Adrenal gland (tissue), 12 donors: Measurements from ENCODE around the gene LRRC8D. TPM values are rescaled to one million over a fixed set of nuclear protein-coding genes. Genes with fewer than 3 reads are reported as not detected.

ENCODE experiments used
- DNase-seq, 7 donors: peaks; one replicate each; pipeline ENCODE4 v3.0.0-alpha.2; 2019 to 2020
- H3K27ac ChIP-seq, 5 donors: fragments of 200-600 bp; sonication (generic) in 4 of 5; 1 replicate in 3 of 5; 2 replicates in 2 of 5; pipeline versions ENCODE4 v1.5.1 to v1.8.0; 2016 to 2020; ENCODE audit warnings: mild to moderate bottlenecking in 1 of 5
- H3K27me3 ChIP-seq: fragments of 200-600 bp; 2 replicates; pipeline ENCODE4 v1.8.0; 2021
- H3K36me3 ChIP-seq, 2 donors: fragments of 200-600 bp; replicated peaks in 1 of 2; 1 replicate in 1 of 2; 2 replicates in 1 of 2; pipeline versions ENCODE4 v1.5.1 to v1.8.0; 2018 to 2022
- H3K4me1 ChIP-seq, 2 donors: fragments of 200-600 bp; replicated peaks in 1 of 2; 1 replicate in 1 of 2; 2 replicates in 1 of 2; pipeline versions ENCODE4 v1.5.1 to v1.8.0; 2018 to 2021
- H3K4me3 ChIP-seq, 4 donors: fragments of 200-600 bp; sonication (generic) in 3 of 4; one replicate each; pipeline ENCODE4 v1.5.1; 2016 to 2018
- H3K9me3 ChIP-seq, 3 donors: fragments of 200-600 bp; sonication (generic) in 1 of 3; replicated peaks in 1 of 3; 1 replicate in 2 of 3; 2 replicates in 1 of 3; pipeline versions ENCODE4 v1.5.1 to v1.8.0; 2016 to 2021
- CTCF ChIP-seq, 6 experiments: fragments of 450-650 bp in 4 of 6; fragments of 200-600 bp in 2 of 6; sonication (generic) in 1 of 6; IDR thresholded peaks; 1 replicate in 5 of 6; 2 replicates in 1 of 6; pipeline versions ENCODE4 v1.5.1 to v1.8.0; 2016 to 2021; ENCODE audit warnings: antibody characterized with exemption in 6 of 6, mild to moderate bottlenecking in 2 of 6, moderate library complexity in 1 of 6
- POLR2A ChIP-seq, 2 donors: fragments of 450-650 bp; IDR thresholded peaks; one replicate each; pipeline ENCODE4 v1.6.1; 2017; ENCODE audit warnings: antibody characterized with exemption in 2 of 2, mild to moderate bottlenecking in 2 of 2, moderate library complexity in 1 of 2
- WGBS, 4 donors: extraction: QIAGEN DNeasy Blood & Tissue Kit in 2 of 4; methylation state at CpG; one replicate each; pipeline versions ENCODE4 v1.1.5 to v1.1.7; 2013 to 2017; 5-methylcytosine and 5-hydroxymethylcytosine counted together
- intact Hi-C, 2 donors: fragments of 100-400 bp; cut with DNase I; formaldehyde crosslinking; loops; one replicate each; pipeline versions ENCODE4 v1.14.1 to v1.15.0; 2022 to 2023
- polyA plus RNA-seq, 3 donors: library from polyadenylated mRNA; stranded (reverse); fragments of 200-250 nt in 2 of 3; fragments of 350-450 nt in 1 of 3; fragmentation: Illumina TruSeq in 1 of 3; extraction: RNeasy Lipid Tissue Mini Kit (QIAGEN cat#74804) in 1 of 3; gene quantifications; one replicate each; pipeline ENCODE4 v1.2.3, GENCODE V29; 2013 to 2014
- total RNA-seq, 9 donors: library from RNA; depleted of rRNA in 4 of 9; stranded (reverse); fragments of >200 nt in 4 of 9; fragments of 120-200 nt in 1 of 9; fragmentation: NEBNext Ultra II Directional in 1 of 9; extraction: Animal tissue kit (Norgen Biotek cat#: 25700) in 1 of 9; gene quantifications; one replicate each; pipeline versions ENCODE4 v1.1.0 to v1.2.4, GENCODE V29; 2013 to 2023
- donor health status: healthy with polysubstance abuse.
- donor health status: Bipolar disorder and iron deficiency.
- donor health status: DM: yes; HTN: yes; CAD: no.
- donor health status: DM: no; HTN: no; CAD: no.
- donor health status: DM: no; HTN: no; CAD: no.
- donor health status: DM: yes; HTN: yes; CAD: no.

LRRC8D gene
- total and polyA plus RNA-seq, 12 donors: 13.9 to 79.8 (median 57.2) TPM

GRCh38 chr1:89957107-89957506, 136.3 kb downstream of the LRRC8D start:
- H3K4me1 ChIP-seq: no peaks in the 10 kb centered on the region
- WGBS, 4 donors: 40 to 71% (median 58%) methylated on average over 1 of the region's 1 CpG
- no peak for DNase-seq
- no peaks in the 10 kb centered on the region for H3K9me3 ChIP-seq
- intact Hi-C loops: no loop called here
- no peak overlapping the region for H3K4me3 ChIP-seq
- no peaks in the 10 kb centered on the region for H3K36me3 ChIP-seq
- TF ChIP-seq POLR2A (IDR thresholded peaks at IDR 0.05) (no peak), CTCF (IDR thresholded peaks at IDR 0.05) (no peak)
- H3K27me3 ChIP-seq: no peaks in the 10 kb centered on the region
- H3K27ac ChIP-seq: no peak overlapping the region

- intact Hi-C loops: no loop called here
- Histone ChIP-seq H3K4me1 (no peaks in the 10 kb centered on the region), H3K4me3 (no peak overlapping the region), H3K36me3 (no peaks in the 10 kb centered on the region), H3K27me3 (no peaks in the 10 kb centered on the region), H3K9me3 (no peaks in the 10 kb centered on the region), H3K27ac (no peak overlapping the region)
- TF ChIP-seq POLR2A (IDR thresholded peaks at IDR 0.05) (no peak), CTCF (IDR thresholded peaks at IDR 0.05) (no peak)
- no peak for DNase-seq
- WGBS, 4 donors: 89 to 94% (median 90%) methylated on average over 7 of the region's 7 CpGs
Measured at GRCh38 chr1:89958851-89959654, 138.2 kb downstream of the LRRC8D start.

GRCh38 chr1:89959719-89960118, 138.9 kb downstream of the LRRC8D start:
- intact Hi-C loops: no loop called here
- WGBS, 4 donors: 90 to 99% (median 96%) methylated on average over 2 of the region's 2 CpGs
- Histone ChIP-seq H3K27ac (no peak overlapping the region), H3K4me1 (no peaks in the 10 kb centered on the region), H3K4me3 (no peak overlapping the region), H3K27me3 (no peaks in the 10 kb centered on the region), H3K36me3 (no peaks in the 10 kb centered on the region), H3K9me3 (no peaks in the 10 kb centered on the region)
- no peak for DNase-seq
- no peak for TF ChIP-seq POLR2A (IDR thresholded peaks at IDR 0.05)
- TF ChIP-seq CTCF (IDR thresholded peaks at IDR 0.05): no peak

- no peaks in the 10 kb centered on the region for H3K27me3 ChIP-seq
- no peak for DNase-seq
- WGBS, 4 donors: 62 to 70% (median 66%) methylated on average over 6 of the region's 6 CpGs
- intact Hi-C loops: no loop called here
- H3K9me3 ChIP-seq: no peaks in the 10 kb centered on the region
- no peak overlapping the region for H3K27ac ChIP-seq
- no peak overlapping the region for H3K4me3 ChIP-seq
- H3K4me1 ChIP-seq: peaks cover 0 to 4% of the 10 kb centered on the region in 2 donors
- TF ChIP-seq CTCF (IDR thresholded peaks at IDR 0.05) (no peak), POLR2A (IDR thresholded peaks at IDR 0.05) (no peak)
- no peaks in the 10 kb centered on the region for H3K36me3 ChIP-seq
Measured at GRCh38 chr1:89962024-89962741, 141.4 kb downstream of the LRRC8D start.
